ENCODE measurements around the gene ANKRD18B. TPM values are rescaled to one million over a fixed set of nuclear protein-coding genes. Genes with fewer than 3 reads are reported as not detected.

The ANKRD18B gene
- total and polyA plus RNA-seq, 2 of the 8 experiments (the other 6 are each of a cell fraction or from before 2014, with no cell fraction given) = 1.6 to 13.8 TPM

DNA sequence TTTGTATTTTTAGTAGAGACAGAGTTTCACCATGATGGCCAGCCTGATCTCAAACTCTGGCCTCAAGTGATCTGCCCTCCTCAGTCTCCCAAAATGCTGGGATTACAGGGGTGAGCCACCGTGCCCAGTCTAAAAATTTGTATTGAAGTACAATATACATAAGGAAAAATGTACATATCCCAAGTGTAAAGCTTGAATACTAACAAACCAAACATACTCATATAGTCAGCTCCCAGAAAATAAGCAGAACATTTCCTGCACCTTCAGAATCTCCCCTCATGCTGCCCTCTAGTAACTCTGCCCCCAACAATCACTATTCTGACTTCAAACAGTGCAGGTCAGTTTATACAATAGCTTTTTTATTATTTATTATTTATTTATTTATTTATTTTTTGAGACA lies 48.7 kb upstream of the ANKRD18B start (continued):
- TF ChIP-seq, protein P1, sequence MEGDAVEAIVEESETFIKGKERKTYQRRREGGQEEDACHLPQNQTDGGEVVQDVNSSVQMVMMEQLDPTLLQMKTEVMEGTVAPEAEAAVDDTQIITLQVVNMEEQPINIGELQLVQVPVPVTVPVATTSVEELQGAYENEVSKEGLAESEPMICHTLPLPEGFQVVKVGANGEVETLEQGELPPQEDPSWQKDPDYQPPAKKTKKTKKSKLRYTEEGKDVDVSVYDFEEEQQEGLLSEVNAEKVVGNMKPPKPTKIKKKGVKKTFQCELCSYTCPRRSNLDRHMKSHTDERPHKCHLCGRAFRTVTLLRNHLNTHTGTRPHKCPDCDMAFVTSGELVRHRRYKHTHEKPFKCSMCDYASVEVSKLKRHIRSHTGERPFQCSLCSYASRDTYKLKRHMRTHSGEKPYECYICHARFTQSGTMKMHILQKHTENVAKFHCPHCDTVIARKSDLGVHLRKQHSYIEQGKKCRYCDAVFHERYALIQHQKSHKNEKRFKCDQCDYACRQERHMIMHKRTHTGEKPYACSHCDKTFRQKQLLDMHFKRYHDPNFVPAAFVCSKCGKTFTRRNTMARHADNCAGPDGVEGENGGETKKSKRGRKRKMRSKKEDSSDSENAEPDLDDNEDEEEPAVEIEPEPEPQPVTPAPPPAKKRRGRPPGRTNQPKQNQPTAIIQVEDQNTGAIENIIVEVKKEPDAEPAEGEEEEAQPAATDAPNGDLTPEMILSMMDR (IDR thresholded peaks at IDR 0.05; ENCODE audit: control extremely low read depth in 1 of 3, insufficient read depth in 1 of 3, low read depth in 1 of 3, low read length in 3 of 3) = no peak
- no peak for TF ChIP-seq EP300 (IDR thresholded peaks at IDR 0.05; ENCODE audit: borderline replicate concordance in 1 of 2, low read depth in 2 of 2, low read length in 2 of 2)
- no peak for TF ChIP-seq SP1 (IDR thresholded peaks at IDR 0.05; ENCODE audit: low read depth, low read length)
- TF ChIP-seq TAF7 (optimal IDR thresholded peaks at IDR 0.05; ENCODE audit: borderline replicate concordance, low read depth, low read length) = no peak
- TF ChIP-seq, protein P2, sequence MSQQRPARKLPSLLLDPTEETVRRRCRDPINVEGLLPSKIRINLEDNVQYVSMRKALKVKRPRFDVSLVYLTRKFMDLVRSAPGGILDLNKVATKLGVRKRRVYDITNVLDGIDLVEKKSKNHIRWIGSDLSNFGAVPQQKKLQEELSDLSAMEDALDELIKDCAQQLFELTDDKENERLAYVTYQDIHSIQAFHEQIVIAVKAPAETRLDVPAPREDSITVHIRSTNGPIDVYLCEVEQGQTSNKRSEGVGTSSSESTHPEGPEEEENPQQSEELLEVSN (IDR thresholded peaks at IDR 0.05) = no peak
- TF ChIP-seq CEBPB (IDR thresholded peaks at IDR 0.05; ENCODE audit: low read depth, low read length) = no peak
- no peak for TF ChIP-seq JUN (IDR thresholded peaks at IDR 0.05; ENCODE audit: low read depth, low read length)
- no peak for TF ChIP-seq RAD21 (IDR thresholded peaks at IDR 0.05 in 1 of 2, conservative IDR thresholded peaks at IDR 0.05 in 1 of 2; ENCODE audit: low read depth in 2 of 2, low read length in 2 of 2)
